Activated T-cell treated with anti-CD3 and anti-CD28 coated beads, Interleukin-2, amount 50 U/mL, for 48 hours (primary cell): ENCODE measurements around the gene SH3TC2.

Source experiments
- DNase-seq, 2 experiments: peaks; one replicate each; pipeline ENCODE4 v3.0.0-alpha.2; 2020

The SH3TC2 gene

GRCh38 chr5:148996270-148996669, 66.6 kb downstream of the SH3TC2 start:
- no peak for DNase-seq

DNA sequence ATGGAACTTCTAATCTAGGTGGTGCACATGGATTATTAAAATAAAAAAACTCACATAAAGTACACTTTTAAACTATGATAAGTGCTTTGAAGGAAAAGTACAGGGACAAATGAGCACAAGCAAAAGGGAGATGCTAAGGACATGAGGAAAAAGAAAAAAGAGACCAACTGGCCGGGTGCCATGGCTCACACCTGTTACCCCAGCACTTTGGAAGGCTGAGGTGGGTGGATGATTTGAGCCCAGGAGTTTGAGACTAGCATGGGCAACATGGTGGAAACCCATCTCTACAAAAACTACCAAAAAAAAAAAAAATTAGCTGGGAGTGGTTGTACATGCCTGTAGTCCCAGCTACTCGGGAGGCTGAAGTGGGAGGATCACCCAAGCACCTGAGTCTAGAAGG, 67.1 kb downstream of the SH3TC2 start:
- DNase-seq, result no peak

- no peak for DNase-seq
Observed at GRCh38 chr5:148993283-148993936, 69.5 kb downstream of the SH3TC2 start.

DNA sequence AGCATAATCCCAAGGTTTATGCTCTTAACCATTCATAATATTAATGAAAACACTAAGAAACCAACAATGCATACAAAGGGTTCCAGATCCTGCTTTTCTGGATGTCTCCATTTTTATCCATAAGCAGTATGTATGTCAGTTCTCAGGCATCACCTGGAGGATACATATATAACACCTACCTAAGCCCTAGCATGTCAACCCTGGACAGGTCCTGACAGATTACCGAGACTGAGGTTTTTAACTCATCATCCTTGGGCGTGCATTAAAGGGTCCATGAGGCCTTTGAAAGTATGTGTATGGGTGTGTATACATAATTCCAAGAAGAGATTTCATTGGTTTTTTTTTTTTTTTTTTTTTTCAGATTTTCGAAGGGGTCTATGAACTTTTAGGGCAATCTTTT, 70.6 kb downstream of the SH3TC2 start:
- no peak for DNase-seq

GRCh38 chr5:148991566-148991965, 71.3 kb downstream of the SH3TC2 start:
- no peak for DNase-seq

- DNase-seq, result no peak
Observed at GRCh38 chr5:148990817-148991216, 72.0 kb downstream of the SH3TC2 start.

GRCh38 chr5:148989567-148989966, 73.3 kb downstream of the SH3TC2 start:
- no peak for DNase-seq

DNA sequence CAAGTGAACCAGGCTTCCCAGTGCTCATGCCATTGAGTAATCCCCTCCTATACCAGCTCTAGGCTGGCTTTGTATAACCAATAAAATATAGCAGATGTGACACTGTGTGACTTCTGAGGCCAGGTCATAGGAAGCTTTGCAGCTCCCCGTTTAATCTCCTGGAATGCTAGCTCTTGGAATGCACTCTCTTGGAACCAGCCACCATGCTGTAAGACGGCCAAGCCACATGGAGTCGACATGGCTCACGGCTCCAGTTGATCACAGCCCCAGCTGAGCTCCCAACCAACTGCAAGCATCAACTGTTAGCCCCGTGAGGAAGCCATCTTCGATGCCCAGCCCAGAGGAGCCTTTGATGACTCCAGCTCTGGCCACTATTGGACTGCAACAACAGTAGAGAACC, 74.5 kb downstream of the SH3TC2 start:
- no peak for DNase-seq

GRCh38 chr5:148986636-148987035, 76.2 kb downstream of the SH3TC2 start:
- DNase-seq, result no peak

- no peak for DNase-seq
Observed at GRCh38 chr5:148984345-148984744, 78.5 kb downstream of the SH3TC2 start.

DNA sequence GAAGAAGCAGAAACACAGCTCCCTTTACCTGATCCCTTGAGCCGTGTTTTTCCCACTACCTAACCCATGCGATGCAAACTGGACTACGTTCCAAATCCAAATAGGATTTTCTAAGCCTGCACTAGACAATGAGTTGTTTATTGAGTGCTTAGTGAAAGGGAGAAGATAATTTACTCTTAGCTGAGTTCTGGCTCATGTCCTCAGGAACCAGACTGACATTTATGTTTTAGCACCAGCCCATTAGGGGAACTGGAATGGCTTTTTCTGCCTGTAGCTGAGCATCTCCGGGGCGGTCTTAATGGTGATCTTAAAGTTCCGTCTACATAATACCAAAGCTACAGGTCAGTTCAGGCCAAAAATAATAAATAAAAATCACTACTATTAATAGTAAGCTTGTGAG, 81.5 kb downstream of the SH3TC2 start:
- DNase-seq, result no peak

GRCh38 chr5:148980731-148981130, 82.1 kb downstream of the SH3TC2 start:
- DNase-seq, result no peak

GRCh38 chr5:148979083-148979723, 83.7 kb downstream of the SH3TC2 start:
- no peak for DNase-seq

DNA sequence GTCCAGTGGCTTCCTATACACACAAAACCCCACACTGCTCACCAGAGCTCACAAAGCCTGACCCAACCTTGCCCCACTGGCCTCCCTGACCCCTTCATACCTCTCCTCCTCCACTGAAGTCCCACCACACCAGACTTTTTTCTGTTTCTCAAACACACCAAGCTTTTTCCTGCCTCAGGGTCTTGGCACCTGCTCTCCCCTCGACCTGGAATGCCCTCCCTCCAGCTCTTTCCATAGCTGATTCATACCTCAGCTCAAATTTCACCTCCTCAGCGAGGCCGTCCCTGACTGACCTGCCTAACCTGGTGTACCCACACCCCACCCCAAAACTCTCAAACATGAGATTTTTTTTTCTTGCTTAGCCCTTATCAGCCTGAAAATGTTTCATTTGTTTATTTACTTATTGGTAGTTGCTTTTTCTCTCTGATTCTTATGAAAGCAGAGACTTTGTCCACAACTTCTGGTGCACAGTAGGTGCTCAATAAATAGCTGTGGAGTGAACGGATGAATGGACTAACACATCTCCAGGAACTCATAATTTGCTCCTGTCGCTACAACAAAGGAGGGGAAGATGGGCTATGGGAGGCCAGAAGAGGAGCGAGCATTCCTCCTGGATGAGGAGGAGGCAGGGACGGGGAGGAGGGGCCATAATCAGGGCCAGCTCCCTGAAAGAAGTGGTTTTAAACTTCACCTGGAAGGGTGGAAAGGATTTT, 84.3 kb downstream of the SH3TC2 start:
- DNase-seq, result no peak

DNA sequence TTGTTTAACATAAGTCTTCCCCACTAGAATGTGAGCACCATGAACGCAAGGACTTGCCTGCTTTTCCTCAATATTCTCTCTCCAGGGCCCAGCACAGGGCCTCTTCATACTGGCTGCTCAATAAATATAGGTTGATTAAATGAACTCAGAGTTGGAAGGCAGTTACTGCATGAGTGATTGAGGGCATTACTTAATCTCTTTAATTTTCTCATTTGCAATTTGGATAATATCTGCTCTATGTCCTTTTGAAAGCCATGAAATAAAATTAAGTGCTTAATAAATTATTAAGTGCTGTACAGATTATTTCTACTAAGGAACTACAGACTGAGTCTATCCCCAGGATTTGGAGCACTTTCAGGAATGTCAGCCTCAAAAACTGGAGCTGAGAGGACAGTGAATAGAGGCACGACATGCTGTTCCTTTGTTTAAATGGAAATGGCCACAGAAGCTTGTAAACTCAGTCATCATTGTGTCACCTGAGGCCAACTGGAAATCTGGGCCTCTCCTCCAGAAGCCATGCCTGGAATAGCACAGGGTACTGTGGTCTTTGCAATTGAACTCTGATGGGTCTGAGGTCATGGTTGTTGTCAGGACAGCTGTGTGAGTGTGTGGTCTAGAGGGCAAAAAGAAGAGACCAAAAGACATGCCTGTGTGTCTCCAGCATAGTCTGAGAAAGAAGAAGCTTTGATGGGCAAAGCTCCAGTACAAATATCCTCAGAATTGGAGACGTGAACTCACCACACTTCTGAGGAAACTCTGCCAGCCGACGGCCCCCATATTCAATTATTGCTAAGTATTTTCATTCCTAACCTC, 86.1 kb downstream of the SH3TC2 start:
- no peak for DNase-seq

GRCh38 chr5:148974642-148975327, 88.1 kb downstream of the SH3TC2 start:
- no peak for DNase-seq

GRCh38 chr5:148973455-148973854, 89.4 kb downstream of the SH3TC2 start:
- no peak for DNase-seq

GRCh38 chr5:148972974-148973374, 89.9 kb downstream of the SH3TC2 start:
- DNase-seq, result no peak

GRCh38 chr5:148972396-148972795, 90.5 kb downstream of the SH3TC2 start:
- no peak for DNase-seq

DNA sequence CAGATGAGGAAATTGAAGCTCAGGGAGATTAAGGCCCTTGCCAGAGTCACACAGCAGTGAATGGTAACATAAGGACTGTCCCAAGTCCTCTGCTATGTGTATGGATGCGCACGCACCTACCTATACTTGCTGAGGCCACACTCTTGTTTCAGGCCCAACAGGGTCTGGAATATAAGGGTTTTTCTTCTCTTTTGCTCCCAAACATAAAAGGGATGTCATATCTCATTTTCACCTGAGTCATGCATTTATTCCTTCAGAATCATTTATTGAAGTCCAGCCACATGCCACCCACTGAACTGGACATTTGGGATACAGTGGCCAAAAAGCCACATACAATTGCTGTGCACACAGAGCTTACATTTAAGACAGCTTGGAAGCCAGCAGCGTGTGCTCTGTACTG, 92.0 kb downstream of the SH3TC2 start:
- DNase-seq, result no peak

DNA sequence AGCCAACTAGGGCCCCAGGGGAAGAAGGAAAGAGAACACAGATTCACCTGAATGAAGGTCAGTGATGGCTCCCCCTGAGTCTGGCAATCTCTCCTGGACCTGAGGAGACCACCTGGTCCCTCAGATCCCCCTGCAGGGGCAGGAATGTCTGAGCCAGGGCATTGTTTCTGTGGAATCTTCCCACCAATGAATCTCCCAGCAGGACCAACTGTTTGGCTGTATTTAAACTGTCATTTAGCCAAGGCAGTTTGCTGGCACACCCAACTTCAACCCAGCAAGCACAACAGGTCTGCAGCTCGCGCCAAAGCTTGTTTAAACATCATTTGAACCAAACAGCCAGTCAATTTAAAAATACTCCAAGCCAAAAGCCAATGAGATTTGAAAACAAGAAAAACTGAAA, 92.6 kb downstream of the SH3TC2 start:
- DNase-seq, result no peak

GRCh38 chr5:148969291-148969690, 93.6 kb downstream of the SH3TC2 start:
- no peak for DNase-seq

GRCh38 chr5:148968311-148968710, 94.6 kb downstream of the SH3TC2 start:
- DNase-seq, result no peak
